Caco-2 (cell line): Measurements from ENCODE around the gene EXD3. TPM values are rescaled to one million over a fixed set of nuclear protein-coding genes. Genes with fewer than 3 reads are reported as not detected.

Source experiments
- BruUV-seq: library from RNA; stranded (reverse); fragments of 400-500 nt; replicated peaks from 2 replicates; lab custom pipeline; 2021; lab: Mats Ljungman, UMichigan
- CTCF ChIA-PET: fragments of 300-600 bp; sonication (Branson Sonifier 250); formaldehyde crosslinking; loops from one replicate; lab custom pipeline; 2022; ENCODE audit warnings: antibody characterized with exemption; lab: Charles Lee
- POLR2A ChIA-PET: fragments of 300-600 bp; sonication (Branson Sonifier 250); formaldehyde crosslinking; loops from one replicate; lab custom pipeline; 2022; ENCODE audit warnings: antibody characterized with exemption; lab: Charles Lee
- DNase-seq, 2 experiments: peaks; one replicate each; pipeline versions ENCODE4 v3.0.0 to v3.0.0-alpha.2; 2020 to 2022
- H3K27me3 ChIP-seq: replicated peaks from 2 replicates; pipeline ENCODE4 v1.6.0; 2011; ENCODE audit warnings: low read length; ENCODE audit not compliant: control insufficient read depth, insufficient read depth
- H3K36me3 ChIP-seq: 2 replicates; pipeline ENCODE4 v1.5.1; 2011; ENCODE audit warnings: low read length; ENCODE audit not compliant: control insufficient read depth, insufficient read depth
- H3K4me1 ChIP-seq: fragments of 250-450 bp; sonication (Bioruptor Pico); 2 replicates; pipeline ENCODE4 v1.5.1; 2020; ENCODE audit warnings: mild to moderate bottlenecking
- H3K4me3 ChIP-seq: 2 replicates; pipeline ENCODE4 v1.5.1; 2011; ENCODE audit warnings: low read depth, mild to moderate bottlenecking, control low read depth, low read length
- H3K9me3 ChIP-seq: fragments of 250-450 bp; sonication (Bioruptor Pico); 2 replicates; pipeline ENCODE4 v1.5.1; 2020; ENCODE audit warnings: mild to moderate bottlenecking, moderate library complexity
- H3K27ac Mint-ChIP-seq: one replicate; pipeline ENCODE4 v1.8.0; 2022; ENCODE audit warnings: mixed read lengths; ENCODE audit not compliant: unreplicated experiment
- H3K27me3 Mint-ChIP-seq: one replicate; pipeline ENCODE4 v1.8.0; 2022; ENCODE audit warnings: mixed read lengths; ENCODE audit not compliant: insufficient read depth, unreplicated experiment
- H3K36me3 Mint-ChIP-seq: one replicate; pipeline ENCODE4 v1.8.0; 2022; ENCODE audit warnings: mild to moderate bottlenecking, mixed read lengths; ENCODE audit not compliant: insufficient read depth, unreplicated experiment
- H3K4me1 Mint-ChIP-seq: one replicate; pipeline ENCODE4 v1.8.0; 2022; ENCODE audit warnings: low read depth, mixed read lengths; ENCODE audit not compliant: unreplicated experiment
- H3K4me3 Mint-ChIP-seq: one replicate; pipeline ENCODE4 v1.8.0; 2022; ENCODE audit warnings: mild to moderate bottlenecking, moderate library complexity, mixed read lengths; ENCODE audit not compliant: unreplicated experiment
- H3K9me3 Mint-ChIP-seq: one replicate; pipeline ENCODE4 v1.8.0; 2022; ENCODE audit warnings: mixed read lengths; ENCODE audit not compliant: unreplicated experiment
- intact Hi-C: fragments of 100-400 bp; cut with micrococcal nuclease; formaldehyde crosslinking; loops from one replicate; pipeline ENCODE4 v1.10.0; 2022; ENCODE audit not compliant: unreplicated experiment
- total RNA-seq: library from RNA; stranded (reverse); gene quantifications from 2 replicates; pipeline ENCODE4 v1.2.3, GENCODE V29; 2022
- TF ChIP-seq, protein P1 (sequence below), 2 experiments: fragments of 200-600 bp in 1 of 2; IDR thresholded peaks; 1 replicate in 1 of 2; 2 replicates in 1 of 2; pipeline versions ENCODE4 v1.5.1 to v1.8.0; 2011 to 2022; ENCODE audit warnings: antibody characterized with exemption in 1 of 2, control low read depth in 1 of 2, inconsistent platforms in 1 of 2, low read depth in 1 of 2, low read length in 1 of 2, mild to moderate bottlenecking in 1 of 2, moderate library complexity in 1 of 2; ENCODE audit not compliant: insufficient read depth in 1 of 2, severe bottlenecking in 1 of 2, unreplicated experiment in 1 of 2

Gene EXD3
- total RNA-seq, 1 experiment from 2014 or later, result 10.9 TPM

DNA sequence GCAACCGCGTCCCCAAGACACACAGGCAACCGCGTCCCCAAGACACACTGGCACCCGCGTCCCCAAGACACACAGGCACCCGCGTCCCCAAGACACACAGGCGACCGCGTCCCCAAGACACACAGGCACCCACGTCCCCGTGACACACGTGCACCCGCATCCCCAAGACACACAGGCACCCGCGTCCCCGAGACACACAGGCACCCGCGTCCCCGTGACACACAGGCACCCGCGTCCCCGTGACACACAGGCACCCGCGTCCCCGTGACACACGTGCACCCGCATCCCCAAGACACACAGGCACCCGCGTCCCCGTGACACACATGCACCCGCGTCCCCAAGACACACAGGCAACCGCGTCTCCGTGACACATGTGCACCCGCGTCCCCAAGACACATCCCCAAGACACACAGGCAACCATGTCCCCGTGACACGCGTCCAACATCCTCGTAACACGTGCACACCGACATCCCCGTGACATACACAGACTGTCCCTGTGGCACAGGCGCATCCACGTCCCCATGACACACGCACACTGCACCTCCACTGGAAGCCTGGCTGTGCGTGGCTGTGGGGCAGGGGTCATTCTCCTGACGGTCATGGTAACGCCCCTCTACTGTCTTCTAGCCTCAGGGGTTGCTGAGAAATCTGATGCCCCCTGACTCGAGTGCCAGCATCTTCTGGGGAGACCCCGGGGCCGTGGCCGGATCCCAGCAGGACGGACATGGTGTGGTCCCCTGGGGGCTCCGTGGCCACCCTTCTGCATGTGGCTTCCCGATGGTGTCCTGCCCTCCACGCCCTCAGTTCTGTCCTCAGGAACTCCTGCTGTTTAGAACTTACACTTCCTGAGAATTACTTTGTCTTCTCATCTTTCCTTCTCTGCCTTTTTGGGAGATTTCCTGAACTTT is 24.1 kb downstream of the EXD3 start:
- peaks cover 5% of the 10 kb centered on the region; the same call in 1 of the 2 replicates for H3K4me1 ChIP-seq
- H3K27me3 Mint-ChIP-seq, result no peaks in the 10 kb centered on the region
- no peak for DNase-seq
- peaks cover 23% of the 10 kb centered on the region for H3K9me3 Mint-ChIP-seq
- H3K27ac Mint-ChIP-seq, result no peak overlapping the region
- ChIA-PET CTCF (no interaction called here), POLR2A (no interaction called here)
- peaks cover 8% of the 10 kb centered on the region; the same call in 1 of the 2 replicates for H3K9me3 ChIP-seq
- BruUV-seq, result no TSS peak
- H3K4me1 Mint-ChIP-seq, result no peaks in the 10 kb centered on the region
- TF ChIP-seq, protein P1, sequence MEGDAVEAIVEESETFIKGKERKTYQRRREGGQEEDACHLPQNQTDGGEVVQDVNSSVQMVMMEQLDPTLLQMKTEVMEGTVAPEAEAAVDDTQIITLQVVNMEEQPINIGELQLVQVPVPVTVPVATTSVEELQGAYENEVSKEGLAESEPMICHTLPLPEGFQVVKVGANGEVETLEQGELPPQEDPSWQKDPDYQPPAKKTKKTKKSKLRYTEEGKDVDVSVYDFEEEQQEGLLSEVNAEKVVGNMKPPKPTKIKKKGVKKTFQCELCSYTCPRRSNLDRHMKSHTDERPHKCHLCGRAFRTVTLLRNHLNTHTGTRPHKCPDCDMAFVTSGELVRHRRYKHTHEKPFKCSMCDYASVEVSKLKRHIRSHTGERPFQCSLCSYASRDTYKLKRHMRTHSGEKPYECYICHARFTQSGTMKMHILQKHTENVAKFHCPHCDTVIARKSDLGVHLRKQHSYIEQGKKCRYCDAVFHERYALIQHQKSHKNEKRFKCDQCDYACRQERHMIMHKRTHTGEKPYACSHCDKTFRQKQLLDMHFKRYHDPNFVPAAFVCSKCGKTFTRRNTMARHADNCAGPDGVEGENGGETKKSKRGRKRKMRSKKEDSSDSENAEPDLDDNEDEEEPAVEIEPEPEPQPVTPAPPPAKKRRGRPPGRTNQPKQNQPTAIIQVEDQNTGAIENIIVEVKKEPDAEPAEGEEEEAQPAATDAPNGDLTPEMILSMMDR (IDR thresholded peaks at IDR 0.05; ENCODE audit: insufficient read depth in 1 of 2, low read depth in 1 of 2, low read length in 1 of 2, severe bottlenecking in 1 of 2, unreplicated experiment in 1 of 2), result no peak
- H3K4me3 ChIP-seq, result no peak overlapping the region
- H3K27me3 ChIP-seq, result no peaks in the 10 kb centered on the region
- H3K36me3 ChIP-seq, result no peaks in the 10 kb centered on the region; the same call in 1 of the 2 replicates
- H3K36me3 Mint-ChIP-seq, result peaks cover 37% of the 10 kb centered on the region
- H3K4me3 Mint-ChIP-seq, result no peak overlapping the region
- intact Hi-C loops, result no loop called here

DNA sequence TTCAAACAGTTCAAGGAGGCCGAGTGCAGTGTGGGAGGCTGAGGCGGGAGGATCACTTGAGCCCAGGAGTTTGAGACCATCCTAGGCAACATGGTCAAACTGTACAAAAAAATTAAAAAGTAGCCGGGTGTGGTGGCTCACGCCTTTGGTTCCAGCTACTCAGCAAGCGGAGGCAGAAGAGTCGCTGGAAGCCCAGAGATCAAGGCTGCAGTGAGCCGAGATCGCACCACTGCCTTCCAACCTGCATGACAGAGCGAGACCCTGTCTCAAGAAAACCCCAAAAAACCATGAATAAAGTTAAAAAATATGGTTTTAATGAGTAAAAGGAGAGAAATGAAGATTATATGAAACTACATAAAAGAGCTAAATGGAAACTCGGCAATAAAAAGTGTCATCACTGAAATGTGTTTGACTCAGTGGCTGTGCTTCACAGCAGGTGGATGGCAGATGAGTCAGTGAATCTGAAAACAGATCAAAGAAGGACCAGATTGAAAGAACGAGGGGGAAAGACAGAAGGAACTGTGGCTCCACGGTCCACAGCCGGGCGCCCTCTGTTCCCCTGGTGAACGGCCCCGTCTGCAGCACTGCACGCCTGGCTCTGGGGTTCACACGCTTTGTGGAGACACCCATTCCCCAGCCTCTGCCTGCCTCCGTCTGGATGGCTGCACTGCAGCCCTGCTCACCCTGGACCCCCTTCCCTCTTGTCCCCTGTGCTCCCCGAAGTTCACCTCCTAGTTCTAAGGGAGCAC is 25.1 kb downstream of the EXD3 start:
- Histone ChIP-seq H3K36me3 (no peaks in the 10 kb centered on the region; the same call in 1 of the 2 replicates), H3K4me3 (no peak overlapping the region), H3K9me3 (peaks cover 8% of the 10 kb centered on the region; the same call in 1 of the 2 replicates), H3K4me1 (peaks cover 5% of the 10 kb centered on the region; the same call in 1 of the 2 replicates), H3K27me3 (no peaks in the 10 kb centered on the region)
- Mint-ChIP-seq H3K4me3 (no peak overlapping the region), H3K4me1 (no peaks in the 10 kb centered on the region), H3K27ac (peak overlapping the region; percentile 8), H3K36me3 (peaks cover 35% of the 10 kb centered on the region), H3K27me3 (no peaks in the 10 kb centered on the region), H3K9me3 (peaks cover 23% of the 10 kb centered on the region)
- CTCF ChIA-PET, result no interaction called here
- intact Hi-C loops, result no loop called here
- TF ChIP-seq, protein P1 (IDR thresholded peaks at IDR 0.05; ENCODE audit: insufficient read depth in 1 of 2, low read depth in 1 of 2, low read length in 1 of 2, severe bottlenecking in 1 of 2, unreplicated experiment in 1 of 2), result no peak
- DNase-seq, result no peak
- BruUV-seq, result no TSS peak
- POLR2A ChIA-PET, result no interaction called here
